OCI-M1 (cell line): Measurements from ENCODE around the gene FAAP100.
"Not testable (repeated sequence)": the region's sequence is repeated elsewhere in the genome, so short reads cannot be mapped to it uniquely, and the experiment has no call there.

Experiments
- DNase-seq: peaks from one replicate; lab custom pipeline; 2025; lab: John Stamatoyannopoulos, UW

FAAP100 gene, protein sequence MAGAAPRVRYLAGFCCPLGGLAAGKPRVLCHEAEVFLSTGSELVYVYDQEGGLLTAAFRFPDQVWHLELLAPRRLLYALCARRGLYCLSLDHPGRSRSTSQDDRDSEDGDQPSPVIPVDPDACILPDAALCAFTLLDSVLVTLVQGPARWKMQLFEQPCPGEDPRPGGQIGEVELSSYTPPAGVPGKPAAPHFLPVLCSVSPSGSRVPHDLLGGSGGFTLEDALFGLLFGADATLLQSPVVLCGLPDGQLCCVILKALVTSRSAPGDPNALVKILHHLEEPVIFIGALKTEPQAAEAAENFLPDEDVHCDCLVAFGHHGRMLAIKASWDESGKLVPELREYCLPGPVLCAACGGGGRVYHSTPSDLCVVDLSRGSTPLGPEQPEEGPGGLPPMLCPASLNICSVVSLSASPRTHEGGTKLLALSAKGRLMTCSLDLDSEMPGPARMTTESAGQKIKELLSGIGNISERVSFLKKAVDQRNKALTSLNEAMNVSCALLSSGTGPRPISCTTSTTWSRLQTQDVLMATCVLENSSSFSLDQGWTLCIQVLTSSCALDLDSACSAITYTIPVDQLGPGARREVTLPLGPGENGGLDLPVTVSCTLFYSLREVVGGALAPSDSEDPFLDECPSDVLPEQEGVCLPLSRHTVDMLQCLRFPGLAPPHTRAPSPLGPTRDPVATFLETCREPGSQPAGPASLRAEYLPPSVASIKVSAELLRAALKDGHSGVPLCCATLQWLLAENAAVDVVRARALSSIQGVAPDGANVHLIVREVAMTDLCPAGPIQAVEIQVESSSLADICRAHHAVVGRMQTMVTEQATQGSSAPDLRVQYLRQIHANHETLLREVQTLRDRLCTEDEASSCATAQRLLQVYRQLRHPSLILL

DNA sequence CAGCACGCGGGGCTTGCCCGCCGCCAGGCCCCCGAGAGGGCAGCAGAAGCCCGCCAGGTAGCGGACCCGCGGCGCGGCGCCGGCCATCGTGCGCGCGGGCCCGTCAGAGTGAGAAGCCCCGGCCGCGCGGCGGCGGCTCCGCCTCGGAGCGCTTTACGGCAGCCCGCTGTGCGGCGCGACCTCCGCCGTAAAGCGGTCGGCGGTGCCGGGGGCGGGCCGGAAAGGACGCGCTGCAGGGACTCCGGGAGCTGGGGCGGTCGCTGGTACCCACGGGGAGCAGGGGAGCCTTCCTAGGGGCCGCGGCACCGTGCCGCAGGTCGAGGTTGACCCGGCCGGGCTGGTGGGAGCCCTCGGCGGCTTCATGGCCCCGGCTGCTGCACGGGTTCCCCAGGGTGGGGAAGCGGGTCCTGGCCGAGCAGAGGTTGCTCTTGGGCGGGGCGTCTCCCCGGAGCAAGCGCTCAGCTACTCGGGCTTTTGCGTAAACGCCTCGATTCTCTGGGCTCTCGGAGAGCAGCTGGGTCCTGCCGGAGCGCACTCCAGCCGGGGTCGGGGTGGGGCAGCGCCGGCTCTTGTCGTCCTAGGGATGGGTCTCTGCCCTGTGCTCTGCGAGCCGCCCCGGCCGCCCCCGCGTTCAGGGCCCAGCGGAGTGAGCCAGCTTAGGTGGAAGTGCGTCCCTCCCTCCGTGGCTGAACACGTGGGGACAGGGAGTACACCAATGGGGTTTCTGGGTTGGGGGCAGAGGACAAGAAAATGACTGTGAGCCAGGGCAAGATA lies at the start of gene FAAP100:
TSS of gene FAAP100 (minus strand) at position 110 of the 774 bp plus-strand sequence. CDS start at position 87, 23 bp downstream.
- peak; percentile 88 for DNase-seq

DNA sequence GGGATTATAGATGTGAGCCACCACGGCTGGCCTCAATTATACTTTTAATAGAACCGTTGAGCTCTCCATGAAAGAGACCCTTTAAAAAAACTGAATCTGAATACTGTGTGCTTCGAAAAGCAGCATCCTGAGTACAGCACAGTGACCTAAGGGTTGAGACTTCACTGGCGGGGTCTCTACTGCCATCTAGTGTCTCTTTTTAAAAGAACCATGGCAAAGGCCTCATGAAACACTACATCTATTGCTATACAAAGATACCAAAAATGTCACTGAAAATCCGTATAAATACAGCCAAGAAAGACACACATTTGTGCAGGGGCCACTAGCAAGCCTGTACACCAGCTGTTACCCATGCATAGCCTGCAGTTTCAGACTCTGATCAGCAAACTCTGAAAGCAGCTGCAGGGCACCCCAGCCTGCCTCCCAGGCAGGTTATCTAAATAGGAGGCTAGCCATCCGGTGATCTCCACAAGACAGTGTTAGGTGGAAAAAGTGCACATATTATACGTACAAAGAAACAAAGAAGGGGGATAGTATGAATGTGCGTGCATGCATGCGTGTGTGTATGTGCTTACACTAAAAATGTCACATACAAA lies 49.5 kb upstream of the FAAP100 start:
- DNase-seq = peak; percentile 70

DNA sequence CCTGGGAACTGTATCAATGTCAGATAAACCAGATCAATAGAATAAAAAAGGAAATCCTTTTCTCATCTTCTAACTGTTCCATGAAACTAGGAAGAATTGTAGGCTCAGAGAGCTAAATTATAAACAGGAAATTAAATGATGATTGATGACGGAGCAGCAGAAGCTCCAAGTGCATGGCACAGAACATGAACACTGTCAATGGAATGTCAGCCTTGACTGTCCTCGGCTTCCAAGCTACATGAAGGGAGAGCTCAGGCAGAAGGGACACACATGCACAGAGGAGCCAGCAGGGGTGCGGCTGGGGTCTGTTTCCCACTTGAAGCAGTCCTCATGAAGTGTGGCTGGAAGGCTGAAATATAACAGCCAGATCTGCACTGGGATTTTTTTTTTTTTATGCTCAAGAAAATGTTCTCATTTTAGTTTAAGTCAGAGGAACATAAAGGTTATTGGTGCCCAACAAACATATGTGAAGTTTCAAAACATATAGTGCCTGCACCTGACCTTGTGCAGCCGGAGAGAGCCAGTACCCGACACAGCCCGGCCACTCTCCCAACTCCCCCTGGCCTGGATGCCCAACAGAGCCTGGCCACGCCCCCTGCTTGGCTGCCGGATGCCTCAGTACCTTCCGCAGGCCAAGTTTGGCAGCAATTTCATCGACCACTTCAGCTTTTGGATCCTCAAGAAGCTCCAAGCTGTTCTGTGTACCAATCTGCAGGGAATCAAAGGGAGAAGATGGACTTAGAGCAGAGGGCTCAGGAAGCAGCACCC lies 47.8 kb upstream of the FAAP100 start:
- no peak for DNase-seq

DNA sequence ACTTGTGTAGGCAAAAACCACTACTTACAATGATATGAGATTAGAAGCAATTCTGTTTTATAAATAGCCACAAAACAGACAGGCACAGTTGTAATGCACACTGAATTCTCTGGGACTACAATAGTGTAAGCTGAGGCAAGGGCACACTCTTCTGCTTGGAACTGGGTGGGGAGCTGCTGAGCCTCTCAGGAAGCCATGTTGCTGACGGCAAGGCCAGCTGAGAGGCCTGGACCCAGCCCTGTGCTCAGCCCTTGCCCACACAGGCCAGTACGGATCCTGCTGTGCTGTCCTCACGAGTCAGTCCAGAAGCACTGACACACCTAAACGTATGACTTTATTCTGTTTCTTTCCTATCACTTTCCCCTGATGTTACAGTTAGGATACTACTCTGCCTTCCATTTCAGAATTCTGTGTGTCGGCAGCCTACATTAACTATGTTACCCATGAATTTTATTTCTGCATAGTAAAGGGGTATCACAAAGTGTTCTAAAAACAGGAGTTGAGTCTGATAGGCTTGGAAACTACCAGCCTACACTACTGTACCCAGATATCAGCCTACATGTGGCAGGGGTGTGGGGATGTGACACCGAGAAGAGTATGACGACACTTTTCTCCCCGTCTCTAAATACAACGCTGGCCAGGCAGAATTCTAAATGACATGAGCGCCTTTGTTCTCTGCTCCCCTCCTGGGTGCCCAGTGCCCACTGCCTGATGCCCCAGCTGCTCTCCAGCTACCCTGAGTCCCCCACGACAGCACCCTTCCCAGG lies 41.1 kb upstream of the FAAP100 start:
- no peak for DNase-seq

DNA sequence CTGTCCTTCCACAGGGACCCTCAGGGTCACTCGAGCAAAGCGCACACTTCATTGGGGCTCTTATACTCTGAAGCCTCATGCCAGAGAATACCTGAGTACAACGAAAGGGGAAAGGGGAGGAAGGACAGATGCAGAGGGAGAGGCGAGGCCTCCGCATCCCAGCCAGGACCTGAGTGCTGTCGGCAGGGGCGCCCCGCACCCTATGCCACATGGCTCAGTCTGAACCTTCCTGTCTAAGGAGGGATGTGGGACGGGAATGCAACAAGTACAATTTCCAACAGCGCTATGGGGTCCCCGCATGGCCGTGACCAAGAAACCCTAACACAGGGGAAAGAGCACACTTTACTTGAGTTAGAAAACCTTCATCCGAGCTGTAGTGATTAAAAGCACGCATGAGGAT lies 39.8 kb upstream of the FAAP100 start:
- DNase-seq = no peak

DNA sequence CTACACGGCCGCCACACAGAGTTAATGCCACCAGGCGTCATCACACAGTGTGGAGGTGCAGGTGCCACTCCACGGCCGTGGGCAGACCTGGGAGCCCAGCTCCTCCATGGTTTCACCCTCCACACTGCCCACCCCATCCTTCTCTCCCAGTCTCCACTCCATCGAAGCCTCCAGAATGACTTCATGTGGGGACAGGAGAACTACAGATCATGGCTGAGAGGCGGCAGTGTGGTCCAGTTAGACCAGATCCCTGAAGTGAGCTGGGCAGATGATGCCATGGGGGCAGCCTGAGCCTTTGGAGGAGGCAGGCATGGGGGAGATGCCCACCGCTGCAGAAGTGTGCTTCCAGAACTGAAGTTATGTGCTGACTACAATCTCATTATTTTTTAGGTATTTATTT lies 38.0 kb upstream of the FAAP100 start:
- DNase-seq = no peak

DNA sequence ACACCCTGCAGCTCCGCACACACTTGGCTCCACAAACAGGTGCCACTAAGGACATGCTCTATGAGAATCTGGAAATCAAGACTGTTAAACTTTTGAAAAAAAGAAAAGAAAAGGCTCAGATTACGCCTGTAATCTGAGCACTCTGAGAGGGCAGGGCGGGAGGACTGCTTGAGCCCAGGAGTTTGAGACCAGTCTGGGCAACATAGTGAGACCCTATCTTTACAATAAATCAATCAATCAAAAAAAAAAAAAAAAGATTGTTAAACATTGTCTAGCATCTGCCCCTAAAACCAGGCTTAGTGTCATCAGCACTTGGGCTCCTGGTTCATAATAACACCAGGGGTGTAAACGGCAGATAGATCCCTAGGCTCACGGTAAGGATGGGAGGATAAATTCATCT lies 37.5 kb upstream of the FAAP100 start:
- DNase-seq = no peak

DNA sequence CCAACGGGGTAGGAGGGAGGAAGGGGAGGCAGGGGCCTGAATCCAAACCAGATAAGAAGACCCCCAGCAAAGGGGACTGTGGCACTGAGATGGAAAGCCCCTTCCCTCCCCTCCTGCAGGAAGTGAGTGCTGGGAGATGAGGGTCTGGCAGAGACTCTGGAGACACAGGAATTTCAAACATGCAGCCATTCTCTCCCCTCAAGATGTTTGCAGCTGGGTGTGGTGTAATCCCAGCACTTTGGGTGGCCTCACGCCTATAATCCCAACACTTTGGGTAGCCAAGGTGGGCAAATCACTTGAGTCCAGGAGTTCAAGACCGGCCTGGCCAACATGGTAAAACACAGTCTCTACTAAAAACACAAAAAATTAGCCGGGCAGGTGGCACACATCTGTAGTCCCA lies 33.9 kb upstream of the FAAP100 start:
- no peak for DNase-seq

DNA sequence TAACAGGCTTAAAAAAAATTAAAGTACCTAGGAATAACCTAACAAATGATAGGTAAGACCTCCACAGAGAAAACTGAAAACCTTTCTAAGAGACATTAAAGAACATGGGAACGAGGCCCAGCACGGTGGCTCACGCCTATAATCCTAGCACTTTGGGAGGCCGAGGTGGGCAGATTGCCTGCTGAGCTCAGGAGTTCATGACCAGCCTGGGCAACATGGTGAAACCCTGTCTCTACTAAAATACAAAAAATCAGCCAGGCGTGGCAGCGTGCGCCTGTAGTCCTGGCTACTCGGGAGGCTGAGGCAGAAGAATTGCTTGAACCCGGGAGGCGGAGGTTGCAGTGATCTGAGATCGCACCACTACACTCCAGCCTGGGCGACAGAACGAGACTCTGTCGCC lies 32.6 kb upstream of the FAAP100 start:
- DNase-seq = not testable (repeated sequence)

DNA sequence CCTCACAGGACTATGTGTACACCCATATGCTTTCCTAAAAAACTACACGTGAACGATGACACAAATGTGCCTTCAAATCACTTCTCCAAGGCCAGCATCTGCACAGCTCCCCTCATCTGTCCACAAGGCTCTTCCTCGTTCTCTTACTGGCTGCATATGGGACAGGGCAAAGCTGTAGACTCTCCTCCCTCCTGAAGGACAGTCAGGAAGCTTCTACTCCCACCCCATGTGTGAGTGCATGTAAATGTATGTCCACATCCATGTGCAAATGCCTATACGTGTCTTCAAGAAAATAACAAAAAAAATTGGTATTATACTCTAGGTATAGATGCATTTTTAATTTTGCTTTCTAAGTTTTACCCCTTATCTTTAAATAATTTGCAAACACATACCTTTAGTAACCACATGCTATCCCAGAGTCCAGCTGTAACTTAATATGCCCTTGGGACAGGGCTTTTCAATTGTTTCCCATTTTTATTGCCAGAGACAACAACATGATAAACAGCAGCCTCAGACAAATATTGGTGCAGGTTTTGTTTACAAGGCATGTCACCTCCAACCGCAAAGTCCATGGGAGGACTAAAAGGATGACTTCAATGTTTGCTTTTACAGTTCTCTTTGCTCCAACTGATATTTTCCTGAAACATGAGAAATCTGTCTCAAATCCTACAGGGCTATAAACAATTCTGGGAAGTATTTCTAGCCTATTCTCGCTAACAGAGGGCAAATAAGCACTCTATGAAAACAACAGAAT lies 31.6 kb upstream of the FAAP100 start:
- no peak for DNase-seq

DNA sequence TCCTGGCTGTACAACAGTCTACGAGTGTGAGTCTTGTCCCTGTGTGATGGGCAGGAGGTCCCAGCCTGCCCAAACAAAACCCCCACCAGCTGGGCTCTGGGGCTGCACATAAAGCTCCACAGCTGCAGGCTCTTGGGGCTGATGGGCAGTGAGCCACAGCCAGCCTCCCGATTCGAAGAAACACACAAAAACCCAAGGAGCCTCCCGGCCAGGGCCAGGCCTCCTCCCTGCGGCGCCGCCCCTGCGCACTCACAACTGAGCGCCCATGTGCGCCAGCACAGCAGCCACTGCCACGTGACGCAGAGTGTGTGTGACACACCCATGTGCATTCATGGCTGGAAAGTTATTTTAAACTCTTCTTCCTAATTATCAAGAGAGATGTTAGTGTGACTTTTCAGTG lies 30.6 kb upstream of the FAAP100 start:
- no peak for DNase-seq

DNA sequence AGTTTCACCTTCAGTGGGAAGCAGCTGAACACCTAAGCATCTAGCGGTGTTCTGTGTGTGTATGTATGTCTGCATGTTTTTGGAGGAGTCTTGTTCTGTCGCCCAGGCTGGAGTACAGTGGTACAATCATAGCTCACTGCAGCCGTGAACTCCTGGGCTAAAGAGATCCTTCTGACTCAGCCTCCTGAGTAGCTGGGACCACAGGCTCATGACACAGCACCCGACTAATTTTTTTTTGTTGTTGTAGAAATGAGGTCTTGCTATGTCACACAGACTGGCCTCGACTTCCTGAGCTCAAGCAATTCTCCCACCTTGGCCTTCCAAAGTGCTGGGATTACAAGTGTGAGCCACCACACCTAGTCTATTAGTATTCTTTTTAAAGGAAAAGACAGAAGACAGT lies 30.2 kb upstream of the FAAP100 start:
- DNase-seq = no peak

DNA sequence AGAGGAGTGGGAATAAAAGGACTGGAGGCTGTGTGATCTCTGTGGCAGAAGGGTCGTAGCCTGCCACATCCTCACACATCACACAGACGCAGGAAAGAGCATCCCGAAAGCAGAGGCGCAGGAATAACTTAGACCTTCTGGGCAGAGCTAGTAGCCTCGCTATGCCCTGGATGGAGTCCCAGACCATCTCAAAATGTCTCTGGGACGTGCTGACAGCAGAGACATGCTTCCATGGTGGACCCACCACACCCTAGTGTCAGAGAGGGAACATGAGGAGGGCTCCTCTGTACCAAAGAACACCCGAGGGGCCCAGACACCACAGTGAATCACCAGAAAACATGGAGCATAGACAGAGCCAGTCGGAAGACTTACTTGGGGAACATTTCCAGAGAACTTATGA lies 29.6 kb upstream of the FAAP100 start:
- no peak for DNase-seq

DNA sequence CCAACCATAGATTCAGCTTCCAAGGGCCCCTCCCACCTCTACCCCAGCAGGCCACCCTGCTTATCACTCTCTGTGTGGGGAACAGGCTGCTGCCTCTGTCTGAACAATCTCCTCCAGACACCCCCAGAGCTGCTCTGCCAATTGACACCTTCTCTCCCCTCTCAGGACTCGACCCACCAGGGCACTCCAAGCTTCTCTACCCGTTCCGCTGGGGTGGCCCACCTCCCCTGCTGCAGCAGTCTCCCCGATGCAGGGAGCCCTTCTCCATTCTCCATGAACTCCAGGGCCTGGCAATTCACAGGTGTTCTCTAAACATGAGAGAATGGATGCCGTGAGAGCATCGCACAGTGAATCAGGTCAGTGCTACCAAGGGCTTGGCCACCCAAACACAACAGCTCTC lies 28.3 kb upstream of the FAAP100 start:
- no peak for DNase-seq

DNA sequence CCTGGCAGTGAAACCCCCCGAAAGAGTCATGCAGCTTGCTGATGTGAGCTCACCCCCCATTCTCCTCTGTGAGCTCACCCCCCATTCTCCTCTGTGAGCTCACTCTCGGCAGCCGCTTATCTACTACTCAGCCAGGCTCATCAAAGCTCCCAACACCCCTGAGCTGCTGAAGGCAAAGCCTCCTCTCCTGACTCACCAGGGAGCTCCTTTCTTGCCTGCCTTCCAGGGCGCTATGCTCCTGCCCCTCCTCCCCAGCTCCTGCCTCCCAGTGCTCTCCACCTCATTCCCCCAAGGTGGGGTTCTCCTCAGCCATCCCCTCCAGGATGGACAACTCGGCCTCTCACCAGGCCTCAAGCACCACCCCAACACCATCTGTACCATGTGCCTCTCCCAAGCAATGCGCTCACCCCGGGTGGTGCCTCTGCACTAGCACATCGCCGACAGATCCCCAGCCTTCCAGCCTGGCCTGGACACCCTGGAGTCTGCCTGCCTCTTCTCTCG lies 27.7 kb upstream of the FAAP100 start:
- no peak for DNase-seq

DNA sequence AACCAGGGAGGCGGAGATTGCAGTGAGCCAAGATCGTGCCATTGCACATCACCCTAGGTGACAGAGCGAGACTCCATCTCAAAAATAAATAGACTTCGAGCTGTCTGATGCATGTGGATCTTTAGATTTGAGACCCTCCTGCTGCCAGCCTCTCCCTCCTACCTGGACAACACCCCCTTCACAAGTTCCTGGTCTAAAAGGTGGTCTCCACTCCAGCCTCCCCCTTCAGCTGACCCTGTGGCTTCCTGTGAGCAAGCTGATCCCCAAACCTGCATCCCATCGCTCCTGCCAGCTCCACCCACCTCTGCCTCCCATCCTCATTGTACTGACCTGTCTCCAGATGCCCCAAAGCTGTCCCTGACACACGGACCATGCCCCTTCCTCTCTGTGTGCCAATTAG lies 27.1 kb upstream of the FAAP100 start:
- DNase-seq = no peak

DNA sequence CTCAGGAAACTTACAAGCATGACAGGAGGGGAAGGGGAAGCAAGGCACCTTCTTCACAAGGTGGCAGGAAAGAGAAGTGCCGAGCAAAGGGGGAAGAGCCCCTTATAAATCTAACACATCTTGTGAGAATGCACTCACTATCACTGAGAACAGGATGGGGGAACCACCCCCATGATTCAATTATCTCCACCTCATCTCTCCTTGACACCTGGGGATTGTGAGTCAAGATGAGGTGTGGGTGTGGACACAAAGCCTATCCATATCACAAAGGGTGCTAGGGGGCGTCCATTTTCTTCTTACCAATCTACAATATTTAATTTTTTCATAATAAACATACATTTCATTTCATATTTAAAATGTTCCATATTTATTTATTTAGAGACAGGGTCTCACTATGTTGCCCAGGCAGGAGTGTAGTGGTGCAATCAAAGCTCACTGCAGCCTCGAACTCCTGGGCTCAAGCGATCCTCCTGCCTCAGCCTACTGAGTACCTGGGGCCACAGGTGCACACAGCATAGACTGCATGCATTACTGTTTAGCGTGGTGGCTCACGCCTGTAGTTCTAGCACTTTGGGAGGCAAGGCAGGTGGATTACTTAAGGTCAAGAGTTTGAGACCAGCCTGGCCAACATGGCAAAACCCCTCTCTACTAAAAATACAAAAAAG lies 26.5 kb upstream of the FAAP100 start:
- no peak for DNase-seq

DNA sequence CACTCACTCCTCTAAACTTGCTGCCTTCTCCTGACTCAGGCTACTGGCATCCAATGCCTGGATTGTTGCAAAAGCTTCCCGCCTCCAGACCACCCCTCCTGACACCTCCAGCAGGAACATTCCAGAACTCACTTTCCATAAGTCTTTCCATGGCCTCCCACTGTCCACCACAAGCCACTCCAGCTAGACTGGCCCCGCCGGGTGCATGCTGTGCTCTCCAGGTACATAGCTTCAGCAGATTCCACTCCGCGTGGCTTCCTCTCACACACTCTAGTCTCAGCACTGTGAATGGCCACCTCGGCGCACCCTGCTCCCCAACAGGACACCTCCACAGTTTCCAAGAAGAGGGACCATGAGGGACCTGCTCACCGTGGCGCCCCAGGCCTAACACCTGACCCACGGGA lies 25.9 kb upstream of the FAAP100 start:
- DNase-seq = no peak
